Neuron (in vitro differentiated cells): Measurements from ENCODE around the gene STIL.
A peak's percentile ranks its signal among the peaks of the same experiment; 100 is the strongest.

Experiments used
- H2AFZ ChIP-seq: one replicate; pipeline ENCODE4 v1.6.1; 2013; ENCODE audit warnings: low read depth, mild to moderate bottlenecking, inconsistent platforms, low read length, moderate library complexity
- H3K27me3 ChIP-seq: one replicate; pipeline ENCODE4 v1.6.1; 2013; ENCODE audit warnings: low read length; ENCODE audit not compliant: insufficient read depth
- H3K36me3 ChIP-seq: one replicate; pipeline ENCODE4 v1.6.1; 2013; ENCODE audit warnings: low read length; ENCODE audit not compliant: insufficient read depth
- H3K4me1 ChIP-seq: one replicate; pipeline ENCODE4 v1.6.1; 2013; ENCODE audit warnings: low read length; ENCODE audit not compliant: insufficient read depth
- H3K4me3 ChIP-seq: 2 replicates; pipeline ENCODE4 v1.5.1; 2013; ENCODE audit warnings: mild to moderate bottlenecking, low read length, moderate library complexity
- H3K9me3 ChIP-seq: one replicate; pipeline ENCODE4 v1.6.1; 2013; ENCODE audit warnings: low read length

Gene STIL

DNA sequence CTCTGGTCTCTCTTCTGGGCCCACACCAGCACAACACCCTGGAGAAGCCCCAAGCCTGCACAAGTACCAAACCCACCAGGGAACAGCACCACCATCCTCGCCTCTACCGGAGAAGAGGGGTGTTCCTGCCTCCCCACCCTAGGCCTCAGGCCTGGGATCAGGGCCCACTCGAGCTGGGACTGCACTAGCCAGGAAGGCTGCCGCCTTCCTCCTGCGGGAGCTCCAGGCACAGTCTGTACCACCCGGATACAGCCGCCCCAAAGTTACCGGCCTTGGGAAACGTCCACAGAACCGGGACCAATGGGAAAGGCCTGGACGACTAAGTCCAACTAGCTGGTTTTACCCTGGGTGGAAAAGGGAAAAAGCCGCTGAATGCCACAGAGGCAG lies 85.3 kb downstream of the STIL start:
- Histone ChIP-seq H3K4me1 (peaks cover 3% of the 10 kb centered on the region), H3K36me3 (no peaks in the 10 kb centered on the region), H2AFZ (no peak overlapping the region), H3K27me3 (peaks cover 93% of the 10 kb centered on the region), H3K4me3 (no peak overlapping the region), H3K9me3 (no peaks in the 10 kb centered on the region)

DNA sequence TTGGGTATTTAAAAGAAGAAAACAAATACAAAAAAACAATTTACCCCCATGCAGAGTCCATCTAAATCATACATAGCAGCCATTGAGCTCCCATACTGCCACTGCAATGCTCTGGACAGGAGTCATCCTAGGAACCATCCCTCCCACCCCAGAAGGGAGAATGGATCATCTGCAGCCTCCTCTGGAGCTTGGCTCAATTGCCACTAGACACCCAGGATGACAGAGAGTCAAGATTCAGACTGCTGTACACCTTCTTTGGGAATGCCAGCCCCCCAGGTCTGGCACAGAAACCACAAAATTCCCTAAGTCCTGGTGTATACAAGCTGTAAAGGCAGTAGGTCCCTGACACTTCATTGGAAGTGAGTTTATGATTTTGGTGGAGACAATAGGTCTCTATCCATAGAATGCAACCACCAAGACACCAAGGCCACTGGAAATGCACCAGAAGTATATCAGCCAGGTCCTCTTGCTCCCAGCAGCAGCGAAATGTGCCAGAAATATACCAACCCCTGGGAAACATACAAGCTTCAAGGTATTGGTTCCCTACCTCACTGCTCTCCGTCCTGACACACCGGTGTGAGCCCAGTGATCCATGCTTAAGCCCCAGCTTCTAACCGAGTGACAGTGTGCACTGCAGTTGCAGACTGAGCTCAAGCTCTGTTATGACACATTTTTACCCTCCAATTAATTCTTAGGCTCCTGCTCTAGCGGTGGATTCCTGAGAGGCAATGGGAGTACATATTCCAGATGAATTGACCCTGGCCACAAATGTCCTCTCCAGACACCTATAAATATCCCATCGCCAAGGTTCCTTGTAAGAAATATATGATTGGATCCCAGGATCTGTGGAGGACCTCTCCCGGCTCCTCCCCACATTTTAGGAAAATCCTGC lies 86.4 kb downstream of the STIL start:
- H3K4me1 ChIP-seq, result peaks cover 3% of the 10 kb centered on the region
- no peaks in the 10 kb centered on the region for H3K9me3 ChIP-seq
- H2AFZ ChIP-seq, result no peak overlapping the region
- peaks cover 93% of the 10 kb centered on the region for H3K27me3 ChIP-seq
- H3K36me3 ChIP-seq, result no peaks in the 10 kb centered on the region
- H3K4me3 ChIP-seq, result no peak overlapping the region

DNA sequence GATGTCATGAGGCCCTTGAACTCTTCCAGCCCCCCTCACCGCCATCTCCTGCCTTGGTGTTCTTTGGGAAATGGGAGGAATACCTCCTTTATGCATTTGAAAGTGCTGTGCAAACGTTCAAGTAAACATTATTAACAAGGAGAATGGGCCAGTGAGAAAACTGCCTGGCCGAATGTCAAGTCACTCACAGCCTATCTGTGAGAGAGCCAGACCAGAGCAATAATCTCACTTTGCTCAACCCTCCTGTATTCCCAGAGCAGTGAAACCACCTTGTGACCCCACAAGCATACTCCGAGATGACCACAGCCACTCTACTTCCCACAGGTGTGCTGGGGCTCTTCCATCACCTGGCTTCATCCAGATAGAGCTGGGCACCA lies 87.1 kb downstream of the STIL start:
- H3K4me3 ChIP-seq, result no peak overlapping the region
- peaks cover 3% of the 10 kb centered on the region for H3K4me1 ChIP-seq
- peaks cover 95% of the 10 kb centered on the region for H3K27me3 ChIP-seq
- no peaks in the 10 kb centered on the region for H3K36me3 ChIP-seq
- H2AFZ ChIP-seq, result no peak overlapping the region
- H3K9me3 ChIP-seq, result no peaks in the 10 kb centered on the region

GRCh38 chr1:47226121-47226838 lies 87.7 kb downstream of the STIL start:
- H3K4me3 ChIP-seq, result no peak overlapping the region
- no peaks in the 10 kb centered on the region for H3K36me3 ChIP-seq
- H3K9me3 ChIP-seq, result no peaks in the 10 kb centered on the region
- peaks cover 93% of the 10 kb centered on the region for H3K27me3 ChIP-seq
- no peak overlapping the region for H2AFZ ChIP-seq
- peaks cover 3% of the 10 kb centered on the region for H3K4me1 ChIP-seq

DNA sequence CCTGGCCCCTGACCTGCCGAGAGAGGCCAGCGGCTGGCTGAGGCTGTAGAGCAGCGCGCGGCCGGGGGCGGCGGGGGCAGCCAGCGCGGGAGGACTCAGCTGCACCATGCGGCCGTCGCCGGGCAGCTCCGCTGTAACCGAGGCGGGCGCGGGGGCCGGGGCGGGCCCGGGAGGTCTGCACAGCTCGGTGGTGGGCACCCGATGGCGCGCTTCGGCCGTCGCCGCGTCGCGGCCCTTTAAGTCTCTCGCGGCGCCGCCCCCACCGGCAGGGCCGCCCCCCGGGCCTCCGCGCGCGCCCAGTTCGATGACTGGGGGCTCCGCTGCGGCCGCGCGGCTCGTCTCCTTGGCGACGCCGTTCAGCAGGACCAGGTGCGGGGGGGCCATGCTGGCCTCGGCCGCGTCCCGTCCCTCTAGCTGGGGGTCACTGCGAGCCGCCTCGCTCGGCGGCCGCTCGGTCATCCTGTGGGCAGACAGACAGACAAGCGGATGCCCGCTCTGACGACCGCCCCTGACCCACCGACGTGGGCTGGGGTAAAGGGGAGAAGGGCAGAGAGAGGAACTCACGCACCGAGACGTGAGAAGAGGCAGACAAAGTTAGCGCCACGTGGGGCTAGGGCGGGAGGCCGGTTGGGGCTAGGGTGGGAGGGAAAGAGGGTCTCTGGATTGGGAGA lies 88.4 kb downstream of the STIL start:
- Histone ChIP-seq H3K9me3 (no peaks in the 10 kb centered on the region), H3K36me3 (no peaks in the 10 kb centered on the region), H3K4me1 (peaks cover 3% of the 10 kb centered on the region), H2AFZ (peak overlapping the region; percentile 22), H3K27me3 (peaks cover 89% of the 10 kb centered on the region), H3K4me3 (peak overlapping the region; percentile 4)

DNA sequence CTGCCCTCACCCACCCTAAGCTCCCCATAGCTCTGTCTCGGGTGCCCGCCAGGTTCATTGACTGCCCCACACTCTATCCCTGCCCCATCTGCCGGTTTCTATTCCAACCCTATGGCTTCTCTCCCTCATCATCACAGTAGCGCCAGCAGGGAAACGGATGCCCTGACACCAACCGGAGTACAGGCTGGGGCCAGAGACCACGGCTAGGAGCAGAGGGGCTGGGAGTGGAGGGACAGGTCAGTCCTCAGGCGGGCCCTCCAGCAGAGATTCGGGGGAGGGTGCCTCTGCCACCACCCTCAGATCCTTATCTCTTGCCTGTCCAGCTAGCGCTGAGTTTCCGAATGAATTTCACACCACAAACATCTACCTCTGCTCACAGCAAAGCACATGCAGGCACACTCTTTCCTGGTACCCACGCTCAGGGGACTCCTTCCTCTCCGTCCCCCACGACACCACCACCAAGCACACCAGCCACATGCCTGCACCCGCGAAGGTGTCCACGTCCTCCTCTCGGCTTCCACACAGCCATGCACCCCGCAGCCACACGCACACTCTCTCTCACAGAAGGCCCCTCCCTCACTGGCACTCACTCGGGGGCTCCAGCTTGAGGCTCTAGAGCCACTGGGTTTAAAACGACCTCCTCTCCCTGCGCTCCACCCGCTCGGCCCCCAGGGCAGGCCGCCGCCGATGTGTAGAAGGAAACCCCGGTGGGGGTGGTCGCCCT lies 89.1 kb downstream of the STIL start:
- no peak overlapping the region for H3K4me3 ChIP-seq
- H3K27me3 ChIP-seq, result peaks cover 82% of the 10 kb centered on the region
- no peak overlapping the region for H2AFZ ChIP-seq
- H3K9me3 ChIP-seq, result no peaks in the 10 kb centered on the region
- H3K4me1 ChIP-seq, result peaks cover 3% of the 10 kb centered on the region
- no peaks in the 10 kb centered on the region for H3K36me3 ChIP-seq

DNA sequence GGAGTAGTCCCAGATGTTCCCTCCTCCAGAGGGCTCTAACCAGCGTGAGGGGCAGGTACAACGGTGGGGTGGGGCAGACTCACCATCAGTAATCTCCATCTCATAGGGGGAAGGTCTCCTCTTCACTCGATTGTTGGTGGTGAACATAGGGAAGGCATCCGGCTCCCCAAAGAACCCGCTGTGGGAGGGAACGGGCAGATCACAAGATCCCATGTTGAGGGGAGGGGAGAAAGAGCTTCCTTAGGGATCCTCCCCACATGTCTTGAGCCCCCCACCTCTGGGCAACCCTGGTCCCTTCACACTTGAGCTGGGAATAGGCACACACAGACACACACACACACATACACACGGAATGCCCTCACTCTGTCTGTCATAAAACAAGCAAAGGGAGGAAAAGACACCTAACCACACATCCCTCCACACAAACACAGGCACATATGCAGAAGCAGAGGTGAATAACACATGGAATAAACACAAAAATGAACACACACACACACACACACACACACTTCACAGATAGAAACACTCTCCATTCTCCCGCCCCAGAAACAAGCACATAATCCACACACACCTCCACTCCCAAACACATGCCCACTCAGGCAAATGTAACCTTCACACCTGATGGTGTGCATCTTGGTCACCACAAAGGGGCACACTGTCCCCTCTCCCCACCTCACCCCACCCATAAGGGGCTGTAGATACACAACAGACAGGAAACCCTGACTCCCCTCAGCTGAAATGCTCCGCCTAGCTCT lies 89.8 kb downstream of the STIL start:
- Histone ChIP-seq H2AFZ (no peak overlapping the region), H3K36me3 (no peaks in the 10 kb centered on the region), H3K4me3 (no peak overlapping the region), H3K27me3 (peaks cover 79% of the 10 kb centered on the region), H3K9me3 (no peaks in the 10 kb centered on the region), H3K4me1 (peaks cover 3% of the 10 kb centered on the region)

- Histone ChIP-seq H3K9me3 (no peaks in the 10 kb centered on the region), H3K4me1 (peaks cover 3% of the 10 kb centered on the region), H2AFZ (no peak overlapping the region), H3K4me3 (no peak overlapping the region), H3K27me3 (peaks cover 79% of the 10 kb centered on the region), H3K36me3 (no peaks in the 10 kb centered on the region)
Measured at GRCh38 chr1:47223174-47223920, 90.6 kb downstream of the STIL start.

- no peaks in the 10 kb centered on the region for H3K36me3 ChIP-seq
- H3K9me3 ChIP-seq, result no peaks in the 10 kb centered on the region
- H3K4me3 ChIP-seq, result no peak overlapping the region
- no peak overlapping the region for H2AFZ ChIP-seq
- peaks cover 78% of the 10 kb centered on the region for H3K27me3 ChIP-seq
- peaks cover 3% of the 10 kb centered on the region for H3K4me1 ChIP-seq
Measured at GRCh38 chr1:47222476-47222875, 91.5 kb downstream of the STIL start.

DNA sequence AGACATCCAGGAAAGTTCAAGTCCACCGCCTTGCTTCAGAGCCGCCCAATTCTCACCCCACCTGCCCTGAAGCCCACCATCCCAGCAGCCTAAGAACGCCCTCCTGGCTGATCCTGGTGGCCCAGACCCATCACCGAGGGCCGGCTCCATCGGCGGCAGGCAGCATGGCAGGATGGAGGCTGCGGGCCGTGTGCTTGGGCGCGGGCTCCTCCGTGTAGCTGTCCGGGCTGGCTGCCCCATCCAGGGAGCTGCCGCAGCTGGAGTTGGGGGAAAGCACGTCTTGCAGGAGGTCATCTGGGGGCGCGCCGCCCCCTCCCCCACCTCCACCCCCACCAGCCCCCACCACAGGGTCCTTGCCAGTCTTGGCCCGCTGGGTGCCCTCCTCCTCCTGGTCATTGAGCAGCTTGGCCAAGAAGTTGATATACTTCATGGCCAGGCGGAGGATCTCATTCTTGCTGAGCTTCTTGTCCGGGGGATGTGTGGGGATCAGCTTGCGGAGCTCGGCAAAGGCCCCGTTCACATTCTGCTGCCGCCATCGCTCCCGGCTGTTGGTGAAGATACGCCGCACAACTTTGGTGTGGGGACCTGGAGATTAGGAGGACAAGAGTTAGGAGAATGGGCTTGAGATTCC lies 94.2 kb downstream of the STIL start:
- Histone ChIP-seq H2AFZ (no peak overlapping the region), H3K4me1 (no peaks in the 10 kb centered on the region), H3K27me3 (peaks cover 55% of the 10 kb centered on the region), H3K4me3 (no peak overlapping the region), H3K36me3 (no peaks in the 10 kb centered on the region), H3K9me3 (peaks cover 2% of the 10 kb centered on the region)

DNA sequence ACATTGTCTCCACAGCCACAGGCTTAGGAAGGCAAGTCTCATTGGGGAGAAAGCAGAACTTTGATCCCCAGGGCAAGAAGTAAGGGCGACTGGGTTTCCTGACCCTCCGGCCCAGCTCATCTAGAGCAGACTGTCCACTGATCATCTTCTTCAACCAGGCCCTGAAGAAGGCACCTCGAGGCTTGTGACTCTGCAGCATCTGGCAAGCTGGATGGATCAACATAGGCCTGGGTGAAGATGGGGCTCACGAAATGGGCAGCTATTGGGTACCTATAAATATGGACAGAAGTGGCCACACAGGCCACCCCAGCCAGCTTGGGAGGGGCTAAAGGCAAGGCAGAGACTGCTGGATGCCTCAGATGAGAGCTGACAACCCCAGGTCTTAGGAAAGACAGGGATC lies 94.9 kb downstream of the STIL start:
- peaks cover 51% of the 10 kb centered on the region for H3K27me3 ChIP-seq
- H3K4me1 ChIP-seq, result no peaks in the 10 kb centered on the region
- H3K36me3 ChIP-seq, result no peaks in the 10 kb centered on the region
- H3K4me3 ChIP-seq, result no peak overlapping the region
- H2AFZ ChIP-seq, result no peak overlapping the region
- peaks cover 2% of the 10 kb centered on the region for H3K9me3 ChIP-seq
